ENCODE data around the gene ME1.
"Not testable (repeated sequence)": the region's sequence is repeated elsewhere in the genome, so short reads cannot be mapped to it uniquely, and the experiment has no call there.

The ME1 gene

DNA sequence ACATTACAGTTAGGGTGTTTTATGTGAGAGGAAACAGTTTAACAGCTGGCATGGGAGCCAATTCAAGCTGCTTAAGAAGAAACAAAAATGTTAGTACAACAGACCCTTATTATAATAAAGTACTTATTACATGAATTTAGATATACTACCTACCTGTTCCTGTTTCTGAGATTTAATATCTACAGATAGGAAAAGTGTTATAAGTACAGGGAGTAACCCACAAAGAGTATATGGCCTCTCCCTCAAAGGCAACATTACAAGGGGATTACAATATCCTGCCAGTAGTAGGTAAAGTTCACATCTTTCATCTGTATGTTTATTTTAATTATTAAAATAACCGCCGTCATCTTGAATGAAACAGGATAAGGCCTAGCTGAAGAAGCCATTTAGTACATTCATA, 1.8 kb upstream of the ME1 start:
- DNase-seq (ENCODE audit: low read depth, low spot score): no peak

DNA sequence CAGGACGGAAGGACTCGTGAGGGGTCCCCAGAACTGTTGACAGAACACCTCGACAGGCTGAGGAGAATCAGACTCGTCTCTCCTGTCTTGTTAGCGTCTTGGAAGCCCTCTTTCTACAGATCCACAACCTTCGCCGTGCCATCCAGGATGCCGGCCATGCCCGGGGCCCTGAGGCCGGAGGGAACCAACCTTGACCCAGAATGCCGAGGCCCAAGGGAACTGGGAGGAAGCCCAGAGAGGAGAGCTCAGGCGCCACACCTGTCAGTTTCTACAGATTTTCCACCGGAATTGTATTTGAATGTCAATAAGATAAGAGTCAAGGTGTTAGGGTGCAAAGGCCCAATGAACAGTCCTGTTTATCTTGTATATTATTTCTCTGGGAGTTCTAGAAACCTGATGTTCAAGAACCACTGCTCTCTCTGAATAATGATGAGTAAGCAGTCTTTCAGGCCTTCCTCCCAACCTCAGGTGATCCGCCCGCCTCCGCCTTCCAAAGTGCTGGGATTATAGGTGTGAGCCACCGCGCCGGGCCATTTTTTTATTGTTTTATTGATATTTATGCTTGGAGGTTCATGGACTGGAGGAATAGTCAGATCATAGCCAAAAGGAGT, 799 bp upstream of the ME1 start:
- no peak for DNase-seq (ENCODE audit: low read depth, low spot score)

- DNase-seq (ENCODE audit: low read depth, low spot score): no peak
Observed at GRCh38 chr6:83429857-83430610, 817 bp downstream of the ME1 start.

DNA sequence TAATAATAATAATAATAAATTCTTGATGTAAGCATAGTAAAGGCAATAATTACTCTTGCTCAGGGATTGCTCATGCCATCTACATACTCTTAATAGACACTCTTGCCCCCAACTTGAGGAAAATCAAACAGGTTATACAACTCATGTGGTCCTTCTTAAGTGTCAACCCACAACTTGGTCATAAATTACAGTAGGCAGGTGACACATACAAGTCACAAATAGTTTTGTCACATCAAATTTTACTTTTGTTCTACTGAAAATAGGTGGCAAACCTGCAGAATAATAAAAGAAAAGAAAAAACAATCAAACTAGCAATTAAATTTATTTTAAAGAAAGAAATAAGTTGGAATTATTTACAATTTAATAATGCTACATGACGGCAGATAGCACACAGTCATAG, 1.6 kb downstream of the ME1 start:
- no peak for DNase-seq (ENCODE audit: low read depth, low spot score)

DNA sequence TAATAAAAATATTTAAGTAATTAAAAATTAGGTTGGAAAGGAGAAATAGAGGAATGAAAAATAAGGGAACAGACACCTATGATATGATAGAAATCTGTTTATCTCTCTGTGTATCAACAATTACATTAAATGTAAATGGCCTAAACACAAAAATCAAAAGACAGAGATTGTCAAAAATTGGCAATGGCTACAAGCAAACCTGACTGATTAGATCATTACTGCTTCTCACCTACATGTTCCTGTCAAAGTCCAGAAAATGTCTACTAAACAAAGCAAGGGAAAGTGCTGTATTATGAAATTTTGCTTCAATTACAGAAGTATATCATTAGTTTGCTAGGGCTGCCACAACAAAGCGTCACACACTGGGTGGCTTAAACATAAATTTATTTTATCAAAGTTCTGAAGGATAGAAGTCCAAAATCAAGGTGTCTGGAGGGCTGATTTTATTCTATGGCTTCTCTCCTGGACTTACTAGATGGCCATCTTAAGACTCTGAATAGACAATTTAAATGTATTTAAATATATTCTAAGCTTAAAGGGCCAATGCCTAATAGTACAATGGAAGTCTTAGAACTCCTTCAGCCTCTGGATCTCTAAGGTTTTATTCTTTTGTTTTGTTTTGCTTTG, 6.3 kb downstream of the ME1 start:
- DNase-seq (ENCODE audit: low read depth, low spot score): no peak

DNA sequence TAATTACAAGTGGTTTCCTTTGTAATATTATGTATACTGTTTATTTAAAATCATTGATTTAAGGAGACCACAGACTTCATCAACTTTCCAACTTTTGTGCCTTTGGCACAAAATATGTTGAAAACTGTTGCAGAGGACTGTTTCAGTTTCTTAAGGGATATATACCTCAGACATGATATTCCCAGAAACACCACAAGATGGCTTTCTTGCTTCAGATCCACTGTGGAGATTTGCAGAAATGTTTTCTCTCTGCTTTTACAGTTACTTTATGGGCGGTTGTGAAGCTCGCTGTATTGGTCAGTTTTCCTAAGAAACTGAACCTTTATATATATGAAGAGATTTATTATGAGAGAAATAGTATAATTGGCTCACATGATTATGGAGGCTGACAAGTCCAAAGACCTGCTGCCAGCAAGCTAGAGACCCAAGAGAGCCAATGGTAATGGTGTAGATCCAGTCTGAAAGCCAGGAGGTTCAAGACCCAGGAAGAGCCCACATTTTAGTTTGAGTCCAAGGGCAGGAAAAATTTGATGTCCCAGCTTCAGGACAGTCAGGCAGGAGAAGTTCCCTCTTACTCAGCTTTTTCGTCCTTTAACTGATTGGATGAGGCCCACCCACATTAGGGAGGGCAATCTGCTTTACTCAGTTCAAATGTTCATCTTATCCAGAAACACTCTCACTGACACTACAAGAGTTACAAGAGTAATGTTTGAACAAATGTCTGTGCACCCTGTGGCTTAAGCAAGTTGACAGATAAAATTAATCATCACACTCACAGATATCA, 12.8 kb downstream of the ME1 start:
- no peak for DNase-seq (ENCODE audit: low read depth, low spot score)

DNA sequence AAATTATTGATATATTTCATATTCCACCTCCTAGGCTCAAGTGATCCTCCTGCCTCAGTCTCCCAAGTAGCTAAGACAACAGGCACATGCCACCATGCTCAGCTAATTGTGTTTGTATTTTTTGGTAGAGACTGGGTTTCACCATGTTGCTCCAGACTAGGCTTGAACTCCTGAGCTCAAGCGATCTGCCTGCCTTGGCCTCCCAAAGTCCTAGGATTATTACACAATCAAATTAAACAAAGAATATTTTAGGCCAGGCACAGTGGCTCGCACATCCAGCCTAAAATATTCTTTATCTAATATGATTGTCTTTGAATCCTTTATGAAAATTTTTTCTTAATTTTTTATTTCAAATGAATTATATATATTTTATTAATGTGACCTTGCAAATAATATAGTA, 17.8 kb downstream of the ME1 start:
- no peak for DNase-seq (ENCODE audit: low read depth, low spot score)

DNA sequence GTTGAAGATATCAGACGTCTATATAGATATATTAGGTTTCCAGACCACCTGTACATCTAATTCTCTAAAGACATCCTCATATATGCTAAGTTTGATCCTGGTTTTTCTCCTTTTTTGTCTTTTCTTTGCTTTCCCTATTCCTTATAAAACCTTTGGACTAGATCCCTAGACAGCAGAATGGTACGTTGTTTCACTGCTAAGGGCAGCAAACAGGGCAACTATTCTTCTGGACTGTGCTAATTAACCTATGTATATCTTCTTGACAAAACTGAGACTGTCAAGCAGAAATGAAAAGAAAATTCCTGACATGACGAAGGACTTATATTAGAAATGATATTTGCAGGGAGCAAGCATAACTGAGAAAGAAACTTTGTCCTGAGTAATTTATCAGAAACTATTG, 19.1 kb downstream of the ME1 start:
- no peak for DNase-seq (ENCODE audit: low read depth, low spot score)

DNA sequence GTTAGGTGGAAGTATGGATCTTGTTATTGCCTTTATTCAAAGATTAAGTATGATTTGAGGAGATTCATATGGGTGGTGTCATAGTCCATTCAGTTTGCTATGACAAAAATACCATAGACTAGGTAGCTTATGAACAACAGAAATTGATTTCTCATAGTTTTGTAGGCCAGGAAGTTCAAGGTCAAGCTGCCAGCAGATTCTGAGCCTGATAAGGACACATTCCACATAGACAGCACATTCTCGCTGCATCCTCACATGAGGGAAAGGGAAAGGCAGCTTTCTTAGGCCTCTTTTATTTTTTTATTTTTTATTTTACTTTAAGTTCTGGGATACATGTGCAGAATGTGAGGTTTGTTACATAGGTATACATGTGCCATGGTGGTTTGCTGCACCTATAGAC, 27.7 kb downstream of the ME1 start:
- DNase-seq (ENCODE audit: low read depth, low spot score): no peak

DNA sequence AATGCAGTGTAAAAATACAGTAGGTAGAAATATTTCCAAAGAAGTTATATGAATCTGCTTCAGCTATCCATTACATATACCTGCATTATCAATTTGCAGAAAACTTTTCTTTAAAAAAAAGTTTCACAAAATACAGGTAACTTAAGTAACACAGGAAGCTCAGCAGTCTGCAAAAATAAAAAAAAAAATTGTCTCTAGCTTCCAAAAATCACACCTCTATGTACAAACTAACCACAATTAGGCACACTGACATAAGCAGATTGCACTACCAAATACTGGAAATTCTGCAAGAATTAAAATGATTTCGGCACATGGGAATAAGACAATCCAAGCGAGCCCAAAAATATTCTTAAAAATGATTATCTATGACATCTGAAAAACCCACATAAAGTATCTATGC, 41.2 kb downstream of the ME1 start:
- no peak for DNase-seq (ENCODE audit: low read depth, low spot score)

- DNase-seq (ENCODE audit: low read depth, low spot score): no peak
Observed at GRCh38 chr6:83385473-83385872, 45.4 kb downstream of the ME1 start.

DNA sequence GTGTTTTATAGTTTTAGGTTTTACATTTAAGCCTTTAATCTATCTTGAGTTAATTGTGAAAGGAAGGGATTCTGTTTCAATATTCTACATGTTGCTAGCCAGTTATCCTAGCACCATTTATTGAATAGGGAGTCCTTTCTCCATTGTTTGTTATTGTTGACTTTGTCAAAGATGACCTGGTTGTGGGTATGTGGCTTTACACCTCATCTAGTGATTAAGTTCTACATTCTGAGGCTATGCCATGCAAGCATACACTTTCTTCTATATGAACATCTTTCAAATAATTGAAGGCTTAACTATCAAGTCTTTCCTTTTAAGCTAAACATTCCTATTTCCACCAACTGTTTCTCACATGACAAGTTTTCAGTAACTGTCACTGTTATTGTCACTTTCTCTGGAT, 46.1 kb downstream of the ME1 start:
- DNase-seq (ENCODE audit: low read depth, low spot score): no peak

GRCh38 chr6:83381949-83382348, 48.9 kb downstream of the ME1 start:
- DNase-seq (ENCODE audit: low read depth, low spot score): no peak

DNA sequence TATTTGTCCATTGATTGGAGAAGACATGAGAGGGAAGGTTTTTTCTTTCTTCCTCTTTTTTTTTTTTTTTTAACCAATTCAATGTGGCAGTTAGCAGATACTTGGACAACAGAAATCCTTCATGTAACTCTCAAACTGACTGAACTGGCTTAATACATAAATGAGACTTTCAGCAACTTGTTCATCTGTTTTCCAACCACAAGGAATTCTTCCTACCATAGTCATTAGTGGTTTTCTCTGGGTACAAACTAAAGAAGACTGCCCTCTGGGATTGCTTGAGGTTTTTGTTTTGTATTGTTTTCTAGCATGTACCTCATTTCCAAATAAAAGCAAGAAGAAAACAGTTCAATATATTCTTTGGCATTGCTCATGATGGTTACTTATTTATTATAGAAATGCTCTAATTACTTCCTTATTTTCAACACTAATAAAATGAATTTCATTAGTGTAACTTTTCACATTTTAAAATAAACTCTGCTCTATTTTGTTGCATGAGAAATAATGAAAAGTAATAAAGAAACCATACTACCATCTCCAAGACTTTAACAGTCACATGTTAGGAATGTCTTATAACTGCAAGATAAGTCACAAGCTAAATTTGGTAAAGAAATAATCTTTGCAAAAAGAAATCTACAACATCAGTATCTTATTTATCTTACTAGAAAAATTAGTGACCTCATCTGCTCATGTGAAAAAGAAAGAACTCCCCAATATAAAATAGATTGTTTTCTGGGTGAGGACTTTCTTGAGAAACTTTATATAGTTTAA, 52.0 kb downstream of the ME1 start:
- no peak for DNase-seq (ENCODE audit: low read depth, low spot score)

- no peak for DNase-seq (ENCODE audit: low read depth, low spot score)
Observed at GRCh38 chr6:83371423-83371822, 59.4 kb downstream of the ME1 start.

DNA sequence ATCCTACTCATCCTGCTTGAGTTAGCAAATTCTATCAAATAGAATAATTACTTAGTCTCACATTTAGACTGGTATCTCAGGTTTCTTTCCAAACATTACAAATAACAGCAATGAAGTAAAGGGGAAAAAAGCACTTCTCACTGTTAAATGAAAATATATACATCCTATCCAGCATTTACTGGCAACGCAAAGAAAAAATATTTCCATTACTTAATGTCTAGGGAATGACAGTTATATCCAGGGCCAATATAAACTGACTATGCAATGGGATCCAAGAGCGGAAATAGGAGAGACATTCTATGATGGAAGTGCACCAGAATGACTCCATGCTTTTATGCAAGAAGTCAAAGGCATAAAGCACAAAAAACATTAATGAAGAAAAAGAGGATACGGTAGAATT, 60.3 kb downstream of the ME1 start:
- no peak for DNase-seq (ENCODE audit: low read depth, low spot score)

DNA sequence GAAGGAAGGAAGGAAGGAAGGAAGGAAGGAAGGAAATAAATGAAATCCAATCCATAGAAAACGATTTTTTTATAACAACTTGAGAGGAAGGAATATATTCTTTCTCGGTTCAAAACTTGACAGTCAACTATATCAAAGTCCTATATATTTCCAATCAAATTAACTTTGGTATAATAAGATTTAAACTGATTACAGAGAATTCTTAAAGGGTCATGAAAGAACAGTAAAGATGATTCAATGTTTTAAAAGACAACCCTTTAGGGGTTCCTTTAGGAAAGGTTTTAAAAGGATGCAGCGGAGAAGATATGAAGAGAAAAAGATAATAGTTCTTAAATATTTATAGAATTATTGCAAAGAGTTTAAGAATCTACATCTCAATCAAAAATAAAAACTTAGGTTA, 61.2 kb downstream of the ME1 start:
- no peak for DNase-seq (ENCODE audit: low read depth, low spot score)

DNA sequence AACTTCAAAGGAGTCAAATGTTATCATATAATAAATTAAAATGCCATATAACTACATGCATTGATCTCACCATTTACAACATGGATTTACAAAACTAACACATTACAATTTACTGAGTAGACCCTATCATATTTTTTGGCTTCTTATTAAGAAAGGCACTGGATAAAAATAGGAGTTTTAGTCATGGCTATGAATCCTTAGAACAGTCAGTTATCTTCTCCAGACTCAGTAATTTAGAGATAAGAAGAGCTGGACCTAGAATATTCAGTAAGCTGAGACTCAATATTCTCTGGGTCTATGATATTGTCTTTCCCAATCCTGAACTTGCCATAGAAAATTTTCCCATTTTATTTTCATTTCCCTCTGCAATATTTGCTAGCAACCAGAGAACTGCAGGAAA, 62.3 kb downstream of the ME1 start:
- no peak for DNase-seq (ENCODE audit: low read depth, low spot score)

GRCh38 chr6:83367104-83367503, 63.7 kb downstream of the ME1 start:
- no peak for DNase-seq (ENCODE audit: low read depth, low spot score)

DNA sequence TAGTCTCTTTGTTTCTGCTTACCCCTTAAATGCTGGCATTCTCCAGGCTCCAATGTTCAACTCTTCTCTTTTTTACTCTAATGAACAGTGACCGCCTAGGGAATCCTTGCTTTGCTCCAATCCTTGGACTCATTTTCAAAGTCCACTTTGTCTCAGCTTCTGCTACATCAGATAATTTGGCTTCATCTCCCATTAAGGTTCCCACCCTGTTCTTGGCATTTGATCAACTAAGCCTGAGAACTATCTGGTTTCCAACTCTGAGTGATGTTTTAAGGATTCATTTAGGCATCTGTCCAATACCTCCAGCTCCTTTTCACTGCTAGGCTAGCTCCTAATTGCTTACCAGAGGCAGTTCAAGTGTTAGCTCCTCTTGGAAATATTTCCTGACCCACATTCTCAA, 64.9 kb downstream of the ME1 start:
- DNase-seq (ENCODE audit: low read depth, low spot score): no peak

DNA sequence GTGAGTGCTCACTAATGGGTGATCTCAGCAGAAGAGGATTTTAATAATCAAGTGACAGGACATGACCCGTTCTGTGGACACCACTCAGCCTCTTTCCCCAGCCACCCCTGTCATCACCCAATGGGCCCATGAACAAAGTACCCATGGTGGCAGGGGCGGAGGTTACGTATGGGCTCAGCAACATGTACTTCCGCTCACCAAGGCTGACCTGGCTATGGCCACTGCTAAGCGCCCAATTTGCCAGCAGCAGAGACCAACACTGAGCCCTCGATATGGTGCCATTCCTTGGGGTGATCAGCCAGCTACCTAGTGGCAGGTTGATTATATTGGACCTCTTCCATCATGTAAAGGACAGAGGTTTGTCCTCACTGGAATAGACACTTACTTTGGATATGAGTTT, 68.5 kb downstream of the ME1 start:
- DNase-seq (ENCODE audit: low read depth, low spot score): not testable (repeated sequence)

- DNase-seq (ENCODE audit: low read depth, low spot score): no peak
Observed at GRCh38 chr6:83359638-83360037, 71.2 kb downstream of the ME1 start.

All from activated naive CD8-positive, alpha-beta T cell treated with anti-CD3 and anti-CD28 coated beads, Interleukin-2, amount 50 U/mL, for 16 hours (primary cell).